HG02798 (cell line): ENCODE data around the gene HBD.
"Not testable (repeated sequence)": the region's sequence is repeated elsewhere in the genome, so short reads cannot be mapped to it uniquely, and the experiment has no call there.

Source experiments
- ATAC-seq: cut with Tn5 transposase; IDR thresholded peaks from one replicate; pipeline ENCODE4 v1.9.1; 2021; ENCODE audit warnings: mild to moderate bottlenecking; ENCODE audit not compliant: unreplicated experiment, poor library complexity

The HBD gene

GRCh38 chr11:5254023-5254422, 19.7 kb upstream of the HBD start:
- ATAC-seq: not testable (repeated sequence)

GRCh38 chr11:5253440-5253839, 19.2 kb upstream of the HBD start:
- ATAC-seq: not testable (repeated sequence)

- no peak for ATAC-seq
Observed at GRCh38 chr11:5252919-5253265, 18.6 kb upstream of the HBD start.

GRCh38 chr11:5252192-5252918, 18.1 kb upstream of the HBD start:
- no peak for ATAC-seq

- ATAC-seq: no peak
Observed at GRCh38 chr11:5251746-5252145, 17.5 kb upstream of the HBD start.

GRCh38 chr11:5250543-5251204, 16.4 kb upstream of the HBD start:
- no peak for ATAC-seq

GRCh38 chr11:5249807-5250396, 15.6 kb upstream of the HBD start, which contains the start of gene HBG1:
HBG1 (minus strand) TSS chr11:5249857; CDS start chr11:5249804, 53 bp downstream.
- not testable (repeated sequence) for ATAC-seq

- not testable (repeated sequence) for ATAC-seq
Observed at GRCh38 chr11:5248498-5248897, 14.2 kb upstream of the HBD start.

- no peak for ATAC-seq
Observed at GRCh38 chr11:5247472-5248192, 13.3 kb upstream of the HBD start.

GRCh38 chr11:5246772-5247471, 12.6 kb upstream of the HBD start:
- ATAC-seq: no peak

GRCh38 chr11:5245155-5245554, 10.9 kb upstream of the HBD start:
- no peak for ATAC-seq

GRCh38 chr11:5243816-5244180, 9.5 kb upstream of the HBD start:
- ATAC-seq: no peak

- ATAC-seq: peak; percentile 68
Observed at GRCh38 chr11:5242933-5243815, 8.9 kb upstream of the HBD start.

GRCh38 chr11:5242208-5242607, 7.9 kb upstream of the HBD start:
- ATAC-seq: no peak

GRCh38 chr11:5241458-5241857, 7.2 kb upstream of the HBD start:
- no peak for ATAC-seq

GRCh38 chr11:5240458-5240857, 6.2 kb upstream of the HBD start:
- no peak for ATAC-seq

- no peak for ATAC-seq
Observed at GRCh38 chr11:5240056-5240455, 5.8 kb upstream of the HBD start.

GRCh38 chr11:5239046-5239445, 4.8 kb upstream of the HBD start:
- ATAC-seq: no peak

- ATAC-seq: no peak
Observed at GRCh38 chr11:5238486-5238885, 4.2 kb upstream of the HBD start.
